HepG2 (cell line): ENCODE results near the gene GATAD2B. TPM values are rescaled to one million over a fixed set of nuclear protein-coding genes. Genes with fewer than 3 reads are reported as not detected.

Experiments used
- CHCHD3 ChIP-seq: sonication (generic); formaldehyde crosslinking; IDR thresholded peaks from 2 replicates; pipeline ENCODE4 v1.8.0; 2022; ENCODE audit warnings: mild to moderate bottlenecking, missing genetic modification reagents, moderate library complexity
- HMG20A ChIP-seq: IDR thresholded peaks from 2 replicates; pipeline ENCODE4 v1.6.1; 2016; ENCODE audit warnings: borderline replicate concordance
- MBNL3 ChIP-seq: fragments of 250-450 bp; sonication (Bioruptor Pico); conservative IDR thresholded peaks from 2 replicates; pipeline ENCODE4 v1.8.0; 2022; ENCODE audit warnings: mild to moderate bottlenecking, inconsistent platforms
- NFKBIZ ChIP-seq: IDR thresholded peaks from 2 replicates; pipeline ENCODE4 v1.6.1; 2018; ENCODE audit warnings: missing genetic modification reagents, missing compliant biosample characterization
- TCF12 ChIP-seq, 2 experiments: fragments of 450-650 bp in 1 of 2; sonication (generic) in 1 of 2; formaldehyde crosslinking in 1 of 2; IDR thresholded peaks; 2 replicates each; pipeline versions ENCODE4 v1.6.1 to v1.8.0; 2017 to 2022; ENCODE audit warnings: antibody characterized with exemption in 1 of 2, mild to moderate bottlenecking in 1 of 2, missing genetic modification reagents in 1 of 2, moderate library complexity in 1 of 2
- YY1 ChIP-seq: IDR thresholded peaks from 2 replicates; pipeline ENCODE4 v1.6.1; 2011; ENCODE audit warnings: low read length, low read depth, moderate library complexity, mild to moderate bottlenecking; ENCODE audit not compliant: insufficient read depth, insufficient replicate concordance
- ZBTB20 ChIP-seq: sonication (generic); formaldehyde crosslinking; IDR thresholded peaks from 2 replicates; pipeline ENCODE4 v1.8.1; 2023; ENCODE audit warnings: missing genetic modification reagents, low read depth, mild to moderate bottlenecking, borderline replicate concordance
- ZNF546 ChIP-seq: sonication (generic); formaldehyde crosslinking; conservative IDR thresholded peaks from 2 replicates; pipeline ENCODE4 v1.8.1; 2023; ENCODE audit warnings: mild to moderate bottlenecking, missing genetic modification reagents
- ZNF614 ChIP-seq: IDR thresholded peaks from 2 replicates; pipeline ENCODE4 v1.6.1; 2018; ENCODE audit warnings: missing biosample characterization, missing genetic modification reagents, inconsistent platforms, borderline replicate concordance
- ZNF652 ChIP-seq: IDR thresholded peaks from 2 replicates; pipeline ENCODE4 v1.6.1; 2016; ENCODE audit warnings: low read depth, borderline replicate concordance
- polyA plus RNA-seq, 8 experiments: library from polyadenylated mRNA; depleted of rRNA in 3 of 8; stranded (reverse) in 7 of 8; unstranded in 1 of 8; fragments of >200 nt; fragmentation: Illumina TruSeq in 4 of 8; extraction: Trizol in 4 of 8; gene quantifications; 2 replicates each; pipeline versions ENCODE4 v1.2.1 to v1.2.3, GENCODE V29; 2011 to 2016; ENCODE audit warnings: low read depth in 4 of 8, missing spikeins in 1 of 8, mixed read lengths in 1 of 8; ENCODE audit not compliant: insufficient read depth in 1 of 8
- total RNA-seq, 5 experiments: library from RNA; depleted of rRNA; stranded (reverse); fragments of >200 nt; fragmentation: Illumina TruSeq; extraction: Trizol; gene quantifications; 2 replicates each; pipeline ENCODE4 v1.2.3, GENCODE V29; 2016; ENCODE audit warnings: low read depth in 1 of 5
- TF ChIP-seq, protein P1 (sequence below): sonication (generic); formaldehyde crosslinking; IDR thresholded peaks from 2 replicates; pipeline ENCODE4 v1.4.0; 2020; ENCODE audit warnings: mild to moderate bottlenecking, missing genetic modification reagents
- TF ChIP-seq, protein P2 (sequence below): sonication (generic); formaldehyde crosslinking; IDR thresholded peaks from 2 replicates; pipeline ENCODE4 v1.4.0; 2020; ENCODE audit warnings: missing genetic modification reagents, mild to moderate bottlenecking, borderline replicate concordance
- TF ChIP-seq, protein P3 (sequence below): sonication (generic); formaldehyde crosslinking; IDR thresholded peaks from 2 replicates; pipeline ENCODE4 v1.4.0; 2020; ENCODE audit warnings: missing genetic modification reagents
- TF ChIP-seq, protein P4 (sequence below): sonication (generic); formaldehyde crosslinking; IDR thresholded peaks from 2 replicates; pipeline ENCODE4 v1.4.0; 2020; ENCODE audit warnings: missing genetic modification reagents

GATAD2B gene
- total and polyA plus RNA-seq, 2 of the 13 experiments (the other 11 are each of a cell fraction or from before 2014, with no cell fraction given): 3.2 to 5.2 TPM

DNA sequence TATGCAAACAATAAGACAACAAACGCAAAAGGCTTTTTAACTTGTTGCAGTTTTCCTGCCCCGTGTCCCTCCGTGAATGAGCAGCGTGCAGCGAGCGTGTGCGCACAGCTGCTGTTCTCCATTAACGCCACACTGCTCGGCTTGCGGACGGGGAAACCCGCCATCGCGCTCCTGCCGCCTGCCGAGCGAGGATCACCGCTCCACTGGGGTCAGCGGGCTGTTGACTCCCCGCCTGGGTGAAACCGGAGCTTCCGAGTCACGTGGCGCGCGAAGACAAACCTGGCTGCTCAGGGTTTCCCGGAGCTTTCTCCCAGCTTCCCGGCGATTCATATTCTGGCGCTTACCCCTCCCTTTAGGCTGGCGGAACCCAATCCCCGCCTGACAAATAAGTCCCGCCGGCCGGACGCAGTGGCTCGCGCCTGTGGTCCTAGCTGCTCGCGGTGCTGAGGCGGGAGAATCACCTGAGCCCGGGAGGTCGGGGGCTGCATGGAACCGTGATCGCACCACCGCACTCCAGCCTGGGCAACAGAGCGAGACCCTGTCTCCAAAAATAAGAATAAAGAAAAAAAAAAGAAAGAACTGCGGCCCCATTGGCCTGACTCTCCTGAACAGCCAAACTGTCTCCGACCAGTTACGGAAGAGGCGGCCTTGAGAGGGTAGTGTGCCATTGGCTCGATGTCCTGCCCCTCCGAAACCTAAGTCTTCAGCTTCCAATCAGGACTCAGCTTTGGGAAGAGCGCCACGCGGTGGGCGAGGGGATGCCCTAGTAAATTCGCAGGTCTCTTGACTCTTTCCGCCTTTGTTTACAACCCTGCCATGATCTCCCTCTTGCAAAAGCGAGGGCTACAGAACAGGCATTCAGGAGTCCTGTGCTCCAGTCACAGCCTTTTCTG, 44.6 kb upstream of the GATAD2B start, which contains the start of gene CREB3L4 (continued):
- TF ChIP-seq, protein P1, sequence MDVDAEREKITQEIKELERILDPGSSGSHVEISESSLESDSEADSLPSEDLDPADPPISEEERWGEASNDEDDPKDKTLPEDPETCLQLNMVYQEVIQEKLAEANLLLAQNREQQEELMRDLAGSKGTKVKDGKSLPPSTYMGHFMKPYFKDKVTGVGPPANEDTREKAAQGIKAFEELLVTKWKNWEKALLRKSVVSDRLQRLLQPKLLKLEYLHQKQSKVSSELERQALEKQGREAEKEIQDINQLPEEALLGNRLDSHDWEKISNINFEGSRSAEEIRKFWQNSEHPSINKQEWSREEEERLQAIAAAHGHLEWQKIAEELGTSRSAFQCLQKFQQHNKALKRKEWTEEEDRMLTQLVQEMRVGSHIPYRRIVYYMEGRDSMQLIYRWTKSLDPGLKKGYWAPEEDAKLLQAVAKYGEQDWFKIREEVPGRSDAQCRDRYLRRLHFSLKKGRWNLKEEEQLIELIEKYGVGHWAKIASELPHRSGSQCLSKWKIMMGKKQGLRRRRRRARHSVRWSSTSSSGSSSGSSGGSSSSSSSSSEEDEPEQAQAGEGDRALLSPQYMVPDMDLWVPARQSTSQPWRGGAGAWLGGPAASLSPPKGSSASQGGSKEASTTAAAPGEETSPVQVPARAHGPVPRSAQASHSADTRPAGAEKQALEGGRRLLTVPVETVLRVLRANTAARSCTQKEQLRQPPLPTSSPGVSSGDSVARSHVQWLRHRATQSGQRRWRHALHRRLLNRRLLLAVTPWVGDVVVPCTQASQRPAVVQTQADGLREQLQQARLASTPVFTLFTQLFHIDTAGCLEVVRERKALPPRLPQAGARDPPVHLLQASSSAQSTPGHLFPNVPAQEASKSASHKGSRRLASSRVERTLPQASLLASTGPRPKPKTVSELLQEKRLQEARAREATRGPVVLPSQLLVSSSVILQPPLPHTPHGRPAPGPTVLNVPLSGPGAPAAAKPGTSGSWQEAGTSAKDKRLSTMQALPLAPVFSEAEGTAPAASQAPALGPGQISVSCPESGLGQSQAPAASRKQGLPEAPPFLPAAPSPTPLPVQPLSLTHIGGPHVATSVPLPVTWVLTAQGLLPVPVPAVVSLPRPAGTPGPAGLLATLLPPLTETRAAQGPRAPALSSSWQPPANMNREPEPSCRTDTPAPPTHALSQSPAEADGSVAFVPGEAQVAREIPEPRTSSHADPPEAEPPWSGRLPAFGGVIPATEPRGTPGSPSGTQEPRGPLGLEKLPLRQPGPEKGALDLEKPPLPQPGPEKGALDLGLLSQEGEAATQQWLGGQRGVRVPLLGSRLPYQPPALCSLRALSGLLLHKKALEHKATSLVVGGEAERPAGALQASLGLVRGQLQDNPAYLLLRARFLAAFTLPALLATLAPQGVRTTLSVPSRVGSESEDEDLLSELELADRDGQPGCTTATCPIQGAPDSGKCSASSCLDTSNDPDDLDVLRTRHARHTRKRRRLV (CRISPR knock-in tag): peak; percentile 81; the same call in 1 of the 2 replicates
- TF ChIP-seq CHCHD3 (CRISPR knock-in tag) (0 out of 2 replicates have a peak, but pooled peaks have one; percentile 46), MBNL3 (CRISPR knock-in tag) (no peak), YY1 (peak; percentile 85), ZNF614 (CRISPR knock-in tag) (peak; percentile 30; the same call in 1 of the 2 replicates), NFKBIZ (peak; percentile 13; the same call in 1 of the 2 replicates), TCF12 (IDR thresholded peaks at IDR 0.05) (no peak), TCF12 (CRISPR knock-in tag; IDR thresholded peaks at IDR 0.05) (no peak; the same call in 1 of the 2 replicates), ZNF546 (CRISPR knock-in tag) (0 out of 2 replicates have a peak, but pooled peaks have one; percentile 52), HMG20A (CRISPR knock-in tag) (no peak), ZBTB20 (CRISPR knock-in tag) (peak; percentile 89; the same call in 1 of the 2 replicates), ZNF652 (CRISPR knock-in tag) (no peak)
- TF ChIP-seq, protein P2, sequence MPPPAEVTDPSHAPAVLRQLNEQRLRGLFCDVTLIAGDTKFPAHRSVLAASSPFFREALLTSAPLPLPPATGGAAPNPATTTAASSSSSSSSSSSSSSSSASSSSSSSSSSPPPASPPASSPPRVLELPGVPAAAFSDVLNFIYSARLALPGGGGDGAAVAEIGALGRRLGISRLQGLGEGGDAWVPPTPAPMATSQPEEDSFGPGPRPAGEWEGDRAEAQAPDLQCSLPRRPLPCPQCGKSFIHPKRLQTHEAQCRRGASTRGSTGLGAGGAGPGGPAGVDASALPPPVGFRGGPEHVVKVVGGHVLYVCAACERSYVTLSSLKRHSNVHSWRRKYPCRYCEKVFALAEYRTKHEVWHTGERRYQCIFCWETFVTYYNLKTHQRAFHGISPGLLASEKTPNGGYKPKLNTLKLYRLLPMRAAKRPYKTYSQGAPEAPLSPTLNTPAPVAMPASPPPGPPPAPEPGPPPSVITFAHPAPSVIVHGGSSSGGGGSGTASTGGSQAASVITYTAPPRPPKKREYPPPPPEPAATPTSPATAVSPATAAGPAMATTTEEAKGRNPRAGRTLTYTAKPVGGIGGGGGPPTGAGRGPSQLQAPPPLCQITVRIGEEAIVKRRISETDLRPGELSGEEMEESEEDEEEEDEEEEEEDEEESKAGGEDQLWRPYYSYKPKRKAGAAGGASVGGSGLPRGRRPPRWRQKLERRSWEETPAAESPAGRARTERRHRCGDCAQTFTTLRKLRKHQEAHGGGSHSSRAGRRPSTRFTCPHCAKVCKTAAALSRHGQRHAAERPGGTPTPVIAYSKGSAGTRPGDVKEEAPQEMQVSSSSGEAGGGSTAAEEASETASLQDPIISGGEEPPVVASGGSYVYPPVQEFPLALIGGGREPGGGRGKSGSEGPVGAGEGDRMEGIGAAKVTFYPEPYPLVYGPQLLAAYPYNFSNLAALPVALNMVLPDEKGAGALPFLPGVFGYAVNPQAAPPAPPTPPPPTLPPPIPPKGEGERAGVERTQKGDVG (CRISPR knock-in tag): no peak
- TF ChIP-seq, protein P3, sequence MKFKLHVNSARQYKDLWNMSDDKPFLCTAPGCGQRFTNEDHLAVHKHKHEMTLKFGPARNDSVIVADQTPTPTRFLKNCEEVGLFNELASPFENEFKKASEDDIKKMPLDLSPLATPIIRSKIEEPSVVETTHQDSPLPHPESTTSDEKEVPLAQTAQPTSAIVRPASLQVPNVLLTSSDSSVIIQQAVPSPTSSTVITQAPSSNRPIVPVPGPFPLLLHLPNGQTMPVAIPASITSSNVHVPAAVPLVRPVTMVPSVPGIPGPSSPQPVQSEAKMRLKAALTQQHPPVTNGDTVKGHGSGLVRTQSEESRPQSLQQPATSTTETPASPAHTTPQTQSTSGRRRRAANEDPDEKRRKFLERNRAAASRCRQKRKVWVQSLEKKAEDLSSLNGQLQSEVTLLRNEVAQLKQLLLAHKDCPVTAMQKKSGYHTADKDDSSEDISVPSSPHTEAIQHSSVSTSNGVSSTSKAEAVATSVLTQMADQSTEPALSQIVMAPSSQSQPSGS (CRISPR knock-in tag): no peak
- TF ChIP-seq, protein P4, sequence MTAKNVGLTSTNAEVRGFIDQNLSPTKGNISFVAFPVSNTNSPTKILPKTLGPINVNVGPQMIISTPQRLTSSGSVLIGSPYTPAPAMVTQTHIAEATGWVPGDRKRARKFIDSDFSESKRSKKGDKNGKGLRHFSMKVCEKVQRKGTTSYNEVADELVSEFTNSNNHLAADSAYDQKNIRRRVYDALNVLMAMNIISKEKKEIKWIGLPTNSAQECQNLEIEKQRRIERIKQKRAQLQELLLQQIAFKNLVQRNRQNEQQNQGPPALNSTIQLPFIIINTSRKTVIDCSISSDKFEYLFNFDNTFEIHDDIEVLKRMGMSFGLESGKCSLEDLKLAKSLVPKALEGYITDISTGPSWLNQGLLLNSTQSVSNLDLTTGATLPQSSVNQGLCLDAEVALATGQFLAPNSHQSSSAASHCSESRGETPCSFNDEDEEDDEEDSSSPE (CRISPR knock-in tag): peak; percentile 86
